GM23338 (cell line): Measurements from ENCODE around the gene SYNPO. TPM values are rescaled to one million over a fixed set of nuclear protein-coding genes. Genes with fewer than 3 reads are reported as not detected.

Experiments
- ATAC-seq: fragments of 200-7000 bp; cut with Tn5 transposase; 3 replicates; pipeline ENCODE4 v1.9.1; 2020
- DNase-seq: peaks from one replicate; pipeline ENCODE4 v3.0.0-alpha.2; 2015; ENCODE audit warnings: low spot score
- H2AFZ ChIP-seq: fragments of 200-600 bp; sonication (generic); 2 replicates; pipeline ENCODE4 v1.8.0; 2016; ENCODE audit warnings: antibody characterized with exemption, mild to moderate bottlenecking, moderate library complexity
- H3F3A ChIP-seq: fragments of 200-600 bp; sonication (generic); replicated peaks from 2 replicates; pipeline ENCODE4 v1.8.0; 2017; ENCODE audit warnings: antibody characterized with exemption, mixed run types, low read depth
- H3K27ac ChIP-seq: fragments of 200-600 bp; sonication (generic); 2 replicates; pipeline ENCODE4 v1.6.1; 2016; ENCODE audit warnings: low read depth
- H3K27me3 ChIP-seq: fragments of 200-600 bp; sonication (generic); 2 replicates; pipeline ENCODE4 v1.8.0; 2016; ENCODE audit warnings: mild to moderate bottlenecking, mixed run types, moderate library complexity; ENCODE audit not compliant: insufficient read depth
- H3K36me3 ChIP-seq: fragments of 200-600 bp; sonication (generic); 2 replicates; pipeline ENCODE4 v1.8.0; 2016; ENCODE audit warnings: mild to moderate bottlenecking; ENCODE audit not compliant: insufficient read depth
- H3K4me1 ChIP-seq: fragments of 200-600 bp; sonication (generic); 2 replicates; pipeline ENCODE4 v1.8.0; 2016; ENCODE audit warnings: mild to moderate bottlenecking, moderate library complexity; ENCODE audit not compliant: insufficient read depth
- H3K4me2 ChIP-seq: fragments of 200-600 bp; sonication (generic); 2 replicates; pipeline ENCODE4 v1.7.1; 2017; ENCODE audit warnings: mixed run types
- H3K4me3 ChIP-seq: fragments of 200-600 bp; sonication (generic); 2 replicates; pipeline ENCODE4 v1.6.1; 2016; ENCODE audit warnings: mixed run types
- H3K79me2 ChIP-seq: fragments of 200-600 bp; sonication (generic); replicated peaks from 2 replicates; pipeline ENCODE4 v1.8.0; 2017; ENCODE audit warnings: mild to moderate bottlenecking; ENCODE audit not compliant: insufficient read depth
- H3K9me2 ChIP-seq: fragments of 200-600 bp; sonication (generic); 2 replicates; pipeline ENCODE4 v1.8.0; 2017; ENCODE audit not compliant: insufficient read depth
- H4K20me1 ChIP-seq: fragments of 200-600 bp; sonication (generic); replicated peaks from 2 replicates; pipeline ENCODE4 v1.8.0; 2017; ENCODE audit warnings: mild to moderate bottlenecking; ENCODE audit not compliant: insufficient read depth
- H3K27ac Mint-ChIP-seq: 2 replicates; pipeline ENCODE4 v1.8.0; 2020; ENCODE audit warnings: inconsistent platforms, mild to moderate bottlenecking, moderate library complexity, mixed read lengths
- H3K27me3 Mint-ChIP-seq: 3 replicates; pipeline ENCODE4 v1.8.0; 2022; ENCODE audit warnings: low read depth, mild to moderate bottlenecking, moderate library complexity, mixed read lengths, inconsistent platforms; ENCODE audit not compliant: insufficient read depth, poor library complexity
- H3K36me3 Mint-ChIP-seq: 3 replicates; pipeline ENCODE4 v1.8.0; 2021; ENCODE audit warnings: low read depth, mild to moderate bottlenecking, inconsistent platforms, moderate library complexity, mixed read lengths
- H3K4me1 Mint-ChIP-seq: 3 replicates; pipeline ENCODE4 v1.8.0; 2020; ENCODE audit warnings: mild to moderate bottlenecking, inconsistent platforms, mixed read lengths
- H3K4me3 Mint-ChIP-seq: 3 replicates; pipeline ENCODE4 v1.8.0; 2021; ENCODE audit warnings: moderate library complexity, mild to moderate bottlenecking, inconsistent platforms, mixed read lengths
- H3K9me3 Mint-ChIP-seq: 3 replicates; pipeline ENCODE4 v1.8.0; 2020; ENCODE audit warnings: moderate library complexity, mild to moderate bottlenecking, inconsistent platforms, mixed read lengths
- CREB1 ChIP-seq: fragments of 250-450 bp; sonication (Bioruptor Pico); IDR thresholded peaks from 2 replicates; pipeline ENCODE4 v1.5.0; 2020; ENCODE audit warnings: low read depth, mild to moderate bottlenecking, moderate library complexity
- EZH2phosphoT487 ChIP-seq: fragments of 200-600 bp; sonication (generic); IDR thresholded peaks from one replicate; pipeline ENCODE4 v1.8.1; 2018; ENCODE audit warnings: antibody characterized with exemption; ENCODE audit not compliant: unreplicated experiment
- JUNB ChIP-seq: IDR thresholded peaks from one replicate; pipeline ENCODE4 v1.6.1; 2016; ENCODE audit warnings: antibody characterized with exemption; ENCODE audit not compliant: unreplicated experiment
- NANOG ChIP-seq: IDR thresholded peaks from 2 replicates; pipeline ENCODE4 v1.6.1; 2016; ENCODE audit warnings: antibody characterized with exemption, borderline replicate concordance
- POLR2AphosphoS5 ChIP-seq: IDR thresholded peaks from 2 replicates; pipeline ENCODE4 v1.6.1; 2016; ENCODE audit warnings: antibody characterized with exemption, low read depth
- STAT1 ChIP-seq: IDR thresholded peaks from one replicate; pipeline ENCODE4 v1.6.1; 2016; ENCODE audit warnings: antibody characterized with exemption; ENCODE audit not compliant: unreplicated experiment
- ZNF114 ChIP-seq: fragments of 250-450 bp; sonication (Bioruptor Pico); IDR thresholded peaks from 2 replicates; pipeline ENCODE4 v1.5.0; 2020; ENCODE audit warnings: mild to moderate bottlenecking, moderate library complexity
- ZNF331 ChIP-seq: fragments of 250-450 bp; sonication (Bioruptor Pico); IDR thresholded peaks from 2 replicates; pipeline ENCODE4 v1.5.0; 2020; ENCODE audit warnings: low read depth, mild to moderate bottlenecking, moderate library complexity
- polyA plus RNA-seq: library from polyadenylated mRNA; unstranded; fragments of >200 nt; fragmentation: Nextera tagmentation; extraction: Ambion mirVana; gene quantifications from 2 replicates; pipeline ENCODE4 v1.2.1, GENCODE V29; 2016
- total RNA-seq: library from RNA; depleted of rRNA; stranded (reverse); fragments of >200 nt; shearing (Covaris generic); gene quantifications from 2 replicates; pipeline ENCODE4 v1.2.3, GENCODE V29; 2014
- TF ChIP-seq, protein P1 (sequence below), 2 experiments: fragments of 200-600 bp in 1 of 2; sonication (generic) in 1 of 2; conservative IDR thresholded peaks; 2 replicates each; pipeline versions ENCODE4 v1.5.1 to v1.6.1; 2016 to 2017; ENCODE audit warnings: antibody characterized with exemption in 2 of 2, low read depth in 2 of 2, mild to moderate bottlenecking in 2 of 2, moderate library complexity in 1 of 2
- TF ChIP-seq, protein P2 (sequence below): IDR thresholded peaks from 2 replicates; pipeline ENCODE4 v1.6.1; 2016; ENCODE audit warnings: antibody characterized with exemption
- TF ChIP-seq, protein P3 (sequence below): IDR thresholded peaks from one replicate; pipeline ENCODE4 v1.6.1; 2018; ENCODE audit warnings: antibody characterized with exemption; ENCODE audit not compliant: unreplicated experiment

SYNPO gene
- total and polyA plus RNA-seq, 2 experiments from 2014 or later: 0.16 to 1.3 TPM

DNA sequence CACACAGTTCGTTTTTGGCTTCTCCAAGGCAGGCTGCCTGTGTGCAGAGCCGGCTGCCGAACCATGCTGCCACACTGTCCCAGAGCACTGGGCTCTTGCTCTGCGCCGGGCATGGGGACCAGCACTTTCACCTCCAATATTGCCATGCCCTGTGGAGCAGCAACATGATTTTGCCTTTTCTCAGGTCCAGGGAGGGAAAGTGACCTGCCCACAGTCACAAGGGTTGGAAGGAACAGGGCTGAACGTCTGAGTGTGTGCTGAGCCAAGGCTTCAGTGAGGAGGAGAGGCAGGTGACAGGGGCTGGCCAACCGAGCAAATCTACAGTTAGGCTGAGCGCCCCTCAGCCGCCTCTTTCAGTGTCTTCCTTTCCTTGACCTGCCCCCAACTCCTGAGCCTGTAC, 34.0 kb upstream of the SYNPO start:
- H3K79me2 ChIP-seq: no peaks in the 10 kb centered on the region
- H3K36me3 ChIP-seq: no peaks in the 10 kb centered on the region
- 0 out of 2 replicates have a peak overlapping the region, but pooled peaks have one; percentile 66 for H2AFZ ChIP-seq
- H3K27ac Mint-ChIP-seq: no peak overlapping the region
- no peaks in the 10 kb centered on the region for H3F3A ChIP-seq
- H3K4me3 Mint-ChIP-seq: no peak overlapping the region
- no peaks in the 10 kb centered on the region for H3K27me3 ChIP-seq
- no peak overlapping the region for H3K4me2 ChIP-seq
- H3K36me3 Mint-ChIP-seq: no peaks in the 10 kb centered on the region
- DNase-seq (no peak), ATAC-seq (peak; percentile 36; the same call in 2 of the 3 replicates)
- peaks cover 7% of the 10 kb centered on the region for H3K4me1 Mint-ChIP-seq
- H3K27me3 Mint-ChIP-seq: peaks cover 4% of the 10 kb centered on the region
- H3K4me1 ChIP-seq: no peaks in the 10 kb centered on the region
- no peaks in the 10 kb centered on the region for H3K9me2 ChIP-seq
- no peak overlapping the region for H3K4me3 ChIP-seq
- H3K9me3 Mint-ChIP-seq: no peaks in the 10 kb centered on the region
- H3K27ac ChIP-seq: no peak overlapping the region
- no peaks in the 10 kb centered on the region for H4K20me1 ChIP-seq
- TF ChIP-seq JUNB (no peak), ZNF331 (CRISPR knock-in tag) (no peak), STAT1 (no peak), CREB1 (no peak), EZH2phosphoT487 (no peak), ZNF114 (CRISPR knock-in tag) (no peak), POLR2AphosphoS5 (no peak), NANOG (no peak)
- TF ChIP-seq, protein P1, sequence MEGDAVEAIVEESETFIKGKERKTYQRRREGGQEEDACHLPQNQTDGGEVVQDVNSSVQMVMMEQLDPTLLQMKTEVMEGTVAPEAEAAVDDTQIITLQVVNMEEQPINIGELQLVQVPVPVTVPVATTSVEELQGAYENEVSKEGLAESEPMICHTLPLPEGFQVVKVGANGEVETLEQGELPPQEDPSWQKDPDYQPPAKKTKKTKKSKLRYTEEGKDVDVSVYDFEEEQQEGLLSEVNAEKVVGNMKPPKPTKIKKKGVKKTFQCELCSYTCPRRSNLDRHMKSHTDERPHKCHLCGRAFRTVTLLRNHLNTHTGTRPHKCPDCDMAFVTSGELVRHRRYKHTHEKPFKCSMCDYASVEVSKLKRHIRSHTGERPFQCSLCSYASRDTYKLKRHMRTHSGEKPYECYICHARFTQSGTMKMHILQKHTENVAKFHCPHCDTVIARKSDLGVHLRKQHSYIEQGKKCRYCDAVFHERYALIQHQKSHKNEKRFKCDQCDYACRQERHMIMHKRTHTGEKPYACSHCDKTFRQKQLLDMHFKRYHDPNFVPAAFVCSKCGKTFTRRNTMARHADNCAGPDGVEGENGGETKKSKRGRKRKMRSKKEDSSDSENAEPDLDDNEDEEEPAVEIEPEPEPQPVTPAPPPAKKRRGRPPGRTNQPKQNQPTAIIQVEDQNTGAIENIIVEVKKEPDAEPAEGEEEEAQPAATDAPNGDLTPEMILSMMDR (conservative IDR thresholded peaks at IDR 0.05; ENCODE audit: low read depth in 2 of 2): no peak

DNA sequence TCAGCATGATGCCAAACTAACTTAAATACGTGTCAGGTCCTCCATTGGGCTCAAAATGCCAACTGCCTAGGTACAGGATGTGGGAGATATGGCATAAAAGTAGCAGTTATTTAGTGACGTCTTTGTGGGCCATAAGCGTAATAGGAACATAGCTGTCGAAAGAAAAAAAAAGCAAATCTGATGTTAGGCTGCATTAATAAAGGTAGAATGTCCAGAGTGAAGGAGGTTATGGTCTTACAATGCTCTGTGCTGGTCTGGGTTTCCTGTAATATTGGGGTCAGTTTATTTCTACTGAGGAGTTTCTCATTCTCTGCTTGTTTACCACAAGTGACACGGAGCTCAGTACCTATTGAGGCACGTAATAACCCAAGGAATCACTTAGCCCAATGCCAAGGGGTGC, 33.4 kb upstream of the SYNPO start:
- DNase-seq (no peak), ATAC-seq (no peak)
- Mint-ChIP-seq H3K9me3 (no peaks in the 10 kb centered on the region), H3K27ac (no peak overlapping the region), H3K36me3 (no peaks in the 10 kb centered on the region), H3K4me3 (no peak overlapping the region), H3K27me3 (peaks cover 4% of the 10 kb centered on the region), H3K4me1 (peaks cover 7% of the 10 kb centered on the region)
- Histone ChIP-seq H3K9me2 (no peaks in the 10 kb centered on the region), H3K79me2 (no peaks in the 10 kb centered on the region), H2AFZ (no peak overlapping the region), H3K4me2 (no peak overlapping the region), H3F3A (no peaks in the 10 kb centered on the region), H3K4me3 (no peak overlapping the region), H3K27me3 (no peaks in the 10 kb centered on the region), H3K36me3 (no peaks in the 10 kb centered on the region), H3K27ac (no peak overlapping the region), H4K20me1 (no peaks in the 10 kb centered on the region), H3K4me1 (no peaks in the 10 kb centered on the region)
- TF ChIP-seq POLR2AphosphoS5 (no peak), JUNB (no peak)
- TF ChIP-seq, protein P2, sequence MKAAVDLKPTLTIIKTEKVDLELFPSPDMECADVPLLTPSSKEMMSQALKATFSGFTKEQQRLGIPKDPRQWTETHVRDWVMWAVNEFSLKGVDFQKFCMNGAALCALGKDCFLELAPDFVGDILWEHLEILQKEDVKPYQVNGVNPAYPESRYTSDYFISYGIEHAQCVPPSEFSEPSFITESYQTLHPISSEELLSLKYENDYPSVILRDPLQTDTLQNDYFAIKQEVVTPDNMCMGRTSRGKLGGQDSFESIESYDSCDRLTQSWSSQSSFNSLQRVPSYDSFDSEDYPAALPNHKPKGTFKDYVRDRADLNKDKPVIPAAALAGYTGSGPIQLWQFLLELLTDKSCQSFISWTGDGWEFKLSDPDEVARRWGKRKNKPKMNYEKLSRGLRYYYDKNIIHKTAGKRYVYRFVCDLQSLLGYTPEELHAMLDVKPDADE: no peak
- TF ChIP-seq, protein P3, sequence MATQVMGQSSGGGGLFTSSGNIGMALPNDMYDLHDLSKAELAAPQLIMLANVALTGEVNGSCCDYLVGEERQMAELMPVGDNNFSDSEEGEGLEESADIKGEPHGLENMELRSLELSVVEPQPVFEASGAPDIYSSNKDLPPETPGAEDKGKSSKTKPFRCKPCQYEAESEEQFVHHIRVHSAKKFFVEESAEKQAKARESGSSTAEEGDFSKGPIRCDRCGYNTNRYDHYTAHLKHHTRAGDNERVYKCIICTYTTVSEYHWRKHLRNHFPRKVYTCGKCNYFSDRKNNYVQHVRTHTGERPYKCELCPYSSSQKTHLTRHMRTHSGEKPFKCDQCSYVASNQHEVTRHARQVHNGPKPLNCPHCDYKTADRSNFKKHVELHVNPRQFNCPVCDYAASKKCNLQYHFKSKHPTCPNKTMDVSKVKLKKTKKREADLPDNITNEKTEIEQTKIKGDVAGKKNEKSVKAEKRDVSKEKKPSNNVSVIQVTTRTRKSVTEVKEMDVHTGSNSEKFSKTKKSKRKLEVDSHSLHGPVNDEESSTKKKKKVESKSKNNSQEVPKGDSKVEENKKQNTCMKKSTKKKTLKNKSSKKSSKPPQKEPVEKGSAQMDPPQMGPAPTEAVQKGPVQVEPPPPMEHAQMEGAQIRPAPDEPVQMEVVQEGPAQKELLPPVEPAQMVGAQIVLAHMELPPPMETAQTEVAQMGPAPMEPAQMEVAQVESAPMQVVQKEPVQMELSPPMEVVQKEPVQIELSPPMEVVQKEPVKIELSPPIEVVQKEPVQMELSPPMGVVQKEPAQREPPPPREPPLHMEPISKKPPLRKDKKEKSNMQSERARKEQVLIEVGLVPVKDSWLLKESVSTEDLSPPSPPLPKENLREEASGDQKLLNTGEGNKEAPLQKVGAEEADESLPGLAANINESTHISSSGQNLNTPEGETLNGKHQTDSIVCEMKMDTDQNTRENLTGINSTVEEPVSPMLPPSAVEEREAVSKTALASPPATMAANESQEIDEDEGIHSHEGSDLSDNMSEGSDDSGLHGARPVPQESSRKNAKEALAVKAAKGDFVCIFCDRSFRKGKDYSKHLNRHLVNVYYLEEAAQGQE: no peak
